Stimulated activated CD4-positive, alpha-beta T cell treated with anti-CD3 and anti-CD28 coated beads, TNF-alpha, amount 100 ng/mL, for 24 hours (primary cell): ENCODE measurements around the gene VPS4A.

ENCODE experiments used
- DNase-seq, 3 experiments: peaks; one replicate each; pipeline ENCODE4 v3.0.0-alpha.2; 2020; ENCODE audit warnings: low read depth in 3 of 3

Gene VPS4A

DNA sequence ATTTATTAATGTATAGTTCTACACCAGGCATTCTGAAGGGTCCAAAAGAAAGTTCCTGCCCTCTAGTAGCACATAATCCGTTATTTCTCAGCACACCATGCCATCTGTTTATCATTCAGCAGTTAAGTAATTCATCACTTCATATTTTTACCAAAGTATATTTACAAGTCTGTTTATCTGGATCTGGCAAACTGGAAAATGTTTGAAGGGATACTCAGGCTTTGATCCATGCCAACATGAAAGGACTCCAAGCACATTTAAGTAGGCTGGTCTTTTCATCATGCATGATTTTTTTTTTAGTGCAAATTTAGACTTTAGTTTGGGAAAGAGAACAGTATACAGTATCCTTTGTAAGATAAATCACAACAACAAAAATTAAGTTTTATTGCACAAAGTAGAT lies 4.1 kb upstream of the VPS4A start:
- no peak for DNase-seq

GRCh38 chr16:69307856-69308255 lies 3.3 kb upstream of the VPS4A start:
- DNase-seq: no peak

GRCh38 chr16:69309316-69309715 lies 1.8 kb upstream of the VPS4A start:
- no peak for DNase-seq

GRCh38 chr16:69311533-69312387 lies 610 bp downstream of the VPS4A start:
- DNase-seq: peak in 1 of 3 experiments; percentile 42

GRCh38 chr16:69313469-69313868 lies 2.3 kb downstream of the VPS4A start:
- no peak for DNase-seq

GRCh38 chr16:69314534-69314933 lies 3.4 kb downstream of the VPS4A start:
- no peak for DNase-seq

DNA sequence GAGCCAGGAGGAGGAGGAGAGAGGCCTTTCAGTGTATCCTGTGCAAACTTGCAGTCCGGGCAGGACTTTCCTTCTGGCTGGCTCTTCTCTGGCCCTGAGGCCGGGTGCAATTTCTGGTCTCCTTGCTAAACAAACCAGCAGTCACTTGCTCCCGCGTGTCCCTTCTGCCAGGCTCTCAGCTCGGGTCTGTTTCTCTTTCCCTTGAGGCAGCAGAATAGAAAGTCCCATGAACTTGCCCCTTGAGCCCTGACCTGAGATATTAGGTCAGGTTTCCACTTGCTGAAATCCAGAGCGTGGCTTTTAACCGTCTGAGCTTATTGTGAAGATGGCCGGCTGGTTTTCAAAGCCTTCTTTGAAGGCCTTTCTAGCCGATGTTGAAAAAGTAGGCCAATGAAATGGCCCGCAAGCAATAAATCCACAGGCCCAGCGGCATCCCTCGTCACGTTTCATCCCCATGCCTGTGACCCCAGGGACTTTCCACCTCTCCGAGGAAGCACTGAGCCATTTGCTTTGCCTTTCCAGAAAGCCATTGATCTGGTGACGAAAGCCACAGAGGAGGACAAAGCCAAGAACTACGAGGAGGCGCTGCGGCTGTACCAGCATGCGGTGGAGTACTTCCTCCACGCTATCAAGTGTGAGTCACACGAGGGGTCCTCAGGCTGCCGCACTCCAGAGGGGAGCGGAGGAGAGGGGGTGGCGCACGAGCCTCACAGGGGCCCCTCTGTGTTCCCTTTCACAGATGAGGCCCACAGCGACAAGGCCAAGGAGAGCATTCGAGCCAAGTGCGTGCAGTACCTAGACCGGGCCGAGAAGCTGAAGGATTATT lies 4.5 kb downstream of the VPS4A start:
- DNase-seq: no peak

GRCh38 chr16:69316595-69317034 lies 5.5 kb downstream of the VPS4A start:
- no peak for DNase-seq

DNA sequence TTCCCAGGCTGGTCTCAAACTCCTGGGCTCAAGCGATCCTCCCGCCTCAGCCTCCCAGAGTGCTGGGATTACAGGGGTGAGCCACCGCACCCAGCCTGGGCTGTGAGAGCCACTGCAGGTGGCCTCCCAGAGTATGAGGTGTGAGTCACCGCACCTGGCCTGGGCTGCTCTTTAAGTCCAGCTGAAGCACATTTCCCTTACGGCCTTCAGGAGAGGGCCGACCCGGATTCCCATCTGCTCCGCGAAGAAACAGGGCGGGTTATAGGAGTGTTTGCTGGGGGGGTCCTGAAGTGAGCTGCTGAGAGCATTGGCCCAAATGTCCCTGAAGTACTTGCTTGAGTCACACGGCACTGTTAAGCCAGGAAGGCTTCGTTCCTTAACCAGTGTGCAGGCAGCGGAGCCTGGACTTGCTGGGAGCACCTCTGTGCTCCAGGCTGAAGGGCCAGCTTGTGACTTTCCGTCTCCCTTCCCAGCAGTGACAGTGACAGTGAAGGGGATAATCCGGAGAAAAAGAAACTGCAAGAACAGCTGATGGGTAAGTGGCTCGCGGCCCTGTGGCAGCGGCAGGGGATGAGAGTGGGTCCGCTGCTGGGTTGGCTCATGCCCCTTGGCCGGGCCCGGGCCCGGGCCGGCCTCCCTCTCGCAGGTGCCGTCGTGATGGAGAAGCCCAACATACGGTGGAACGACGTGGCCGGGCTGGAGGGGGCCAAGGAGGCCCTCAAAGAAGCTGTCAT lies 7.2 kb downstream of the VPS4A start:
- no peak for DNase-seq

DNA sequence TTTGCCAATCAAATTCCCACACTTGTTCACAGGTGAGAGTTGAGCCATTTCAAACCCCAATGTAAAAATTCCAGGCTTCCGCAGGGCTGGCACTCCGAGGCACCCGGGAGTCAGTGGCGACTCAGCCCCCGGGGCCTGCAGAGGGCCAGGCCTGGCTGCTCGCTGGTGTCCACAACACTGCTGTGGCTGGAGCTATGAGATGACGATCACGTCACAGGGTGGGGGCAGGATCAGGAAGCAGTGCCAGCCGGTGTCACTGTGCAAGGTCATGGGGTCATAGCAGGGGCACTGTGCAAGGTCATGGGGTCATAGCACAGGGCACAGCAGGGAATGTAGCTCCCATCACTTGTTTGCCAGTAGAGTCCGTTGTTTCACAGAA lies 7.8 kb downstream of the VPS4A start:
- no peak for DNase-seq

GRCh38 chr16:69319381-69319780 lies 8.2 kb downstream of the VPS4A start:
- no peak for DNase-seq

- no peak for DNase-seq
Measured at GRCh38 chr16:69319826-69320739, 8.9 kb downstream of the VPS4A start.

GRCh38 chr16:69320740-69321073 lies 9.6 kb downstream of the VPS4A start:
- DNase-seq: no peak

GRCh38 chr16:69321080-69321479 lies 9.9 kb downstream of the VPS4A start:
- no peak for DNase-seq

GRCh38 chr16:69322343-69322742 lies 11.2 kb downstream of the VPS4A start:
- DNase-seq: no peak

GRCh38 chr16:69323415-69323814 lies 12.3 kb downstream of the VPS4A start:
- DNase-seq: no peak

DNA sequence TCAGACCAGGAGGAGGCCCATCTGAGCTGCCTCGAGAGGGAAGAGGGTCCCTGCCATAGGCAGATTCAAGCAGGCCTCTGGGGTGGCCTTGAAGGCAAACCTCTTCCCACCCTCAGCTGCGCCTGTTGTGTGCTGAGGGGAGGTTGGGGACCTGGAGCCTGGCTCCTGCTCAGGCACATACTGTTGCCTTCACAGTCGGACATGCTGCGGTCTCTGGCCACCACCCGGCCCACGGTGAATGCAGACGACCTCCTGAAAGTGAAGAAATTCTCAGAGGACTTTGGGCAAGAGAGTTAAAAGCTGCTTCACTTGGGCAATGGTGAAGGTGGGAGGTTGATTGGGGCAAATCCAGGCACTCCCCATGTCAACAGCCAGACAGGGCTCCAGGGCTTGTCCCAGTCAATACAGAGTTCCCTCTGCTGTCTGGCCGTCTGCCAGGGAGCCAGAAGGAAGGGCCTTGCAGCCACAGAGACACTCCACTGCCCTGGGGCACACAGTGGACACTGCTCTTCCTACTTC lies 12.9 kb downstream of the VPS4A start:
- DNase-seq: no peak

DNA sequence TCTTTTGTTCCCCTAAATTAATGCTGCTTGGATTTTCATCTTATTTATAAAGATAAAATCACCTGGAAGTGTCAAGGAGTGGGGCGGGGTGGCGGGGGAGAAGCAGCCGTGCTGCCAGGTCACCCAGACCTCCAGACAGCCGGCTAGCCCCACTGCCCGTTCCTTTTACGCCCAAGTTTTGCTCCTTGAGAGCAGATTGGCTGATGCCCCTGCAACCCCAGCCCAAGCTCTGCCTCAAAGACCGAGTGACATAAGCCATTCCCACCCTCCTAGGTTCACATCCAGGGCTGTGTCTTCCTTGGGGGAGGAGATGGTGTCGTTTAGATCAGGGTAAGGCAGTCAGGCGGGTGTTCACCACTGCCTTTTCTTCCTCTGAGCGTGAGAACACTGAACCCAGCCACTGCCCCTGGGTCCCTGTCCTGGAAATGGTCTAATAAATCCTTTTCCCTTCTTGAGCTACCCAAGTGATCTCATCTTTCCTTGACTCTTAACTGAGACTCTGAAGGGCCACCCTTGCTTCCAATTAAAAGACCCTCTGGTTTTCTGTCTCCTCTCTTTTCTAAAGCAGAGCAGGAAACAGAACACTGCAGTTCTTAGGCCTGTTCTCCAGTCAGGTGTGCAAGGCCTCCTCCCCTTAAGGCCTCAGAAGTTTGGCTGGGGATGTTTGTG lies 13.6 kb downstream of the VPS4A start:
- no peak for DNase-seq

DNA sequence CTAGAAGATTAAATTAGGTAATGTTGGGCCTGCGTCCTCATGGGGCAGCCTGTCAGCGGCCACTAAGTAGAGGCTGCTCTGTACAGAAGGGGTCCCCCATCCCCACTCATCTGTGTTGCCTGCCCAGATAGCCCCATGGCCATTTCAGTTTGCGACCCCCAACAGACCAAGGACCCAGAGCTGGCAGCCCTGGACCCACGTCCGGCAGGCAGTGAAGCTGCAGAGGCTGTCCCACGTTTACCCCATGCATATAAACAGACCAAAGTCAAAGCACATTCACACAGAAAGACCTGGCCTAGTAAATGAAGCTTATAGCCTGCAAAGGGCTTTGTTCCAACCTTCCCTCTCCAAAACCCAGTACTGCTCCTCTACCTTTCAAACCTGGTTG lies 14.6 kb downstream of the VPS4A start:
- no peak for DNase-seq

DNA sequence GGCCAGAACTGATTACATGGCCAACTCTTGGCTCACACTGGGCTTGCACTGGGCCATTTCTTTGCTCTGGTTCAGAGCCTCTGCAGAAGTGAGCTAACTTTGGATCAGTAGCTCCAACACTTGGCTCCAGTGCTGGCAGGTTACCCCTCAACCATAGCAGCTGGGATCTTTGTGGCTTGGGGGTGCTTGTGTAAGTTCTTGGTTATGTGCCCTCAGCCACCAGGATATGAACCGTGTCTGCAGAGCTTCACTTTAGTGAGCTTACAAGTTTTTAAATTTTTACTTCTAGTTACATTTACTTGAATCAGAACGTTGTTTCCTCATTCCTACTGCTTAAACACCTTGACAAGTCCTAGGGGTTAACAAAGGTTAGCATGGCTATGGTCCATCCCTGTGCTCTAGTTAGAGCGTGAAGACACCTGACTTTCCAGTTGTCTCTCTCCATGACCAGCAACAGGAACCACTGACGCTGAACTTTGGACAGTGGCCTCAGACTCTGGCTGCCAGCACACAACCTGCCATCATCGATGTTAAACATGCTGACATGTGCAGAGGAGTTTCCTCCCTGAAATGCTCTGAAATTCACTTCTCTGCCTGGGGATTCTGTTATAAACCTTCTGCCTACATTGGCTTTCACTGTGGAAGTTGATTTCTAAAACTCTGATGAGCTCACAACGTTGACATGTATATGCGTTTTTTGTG lies 15.2 kb downstream of the VPS4A start:
- DNase-seq: no peak
